OCI-LY1 (cell line): ENCODE data around the gene MACROD2.

Experiments
- H2AFZ ChIP-seq: fragments of 200-600 bp; sonication (generic), shearing (Covaris generic); 2 replicates; pipeline ENCODE4 v1.6.0; 2014; ENCODE audit warnings: antibody characterized with exemption, mild to moderate bottlenecking, low read length
- H3F3A ChIP-seq: fragments of 200-600 bp; sonication (generic), shearing (Covaris generic); 2 replicates; pipeline ENCODE4 v1.6.0; 2014; ENCODE audit warnings: mild to moderate bottlenecking, antibody characterized with exemption, low read length, moderate library complexity; ENCODE audit not compliant: insufficient read depth
- H3K27ac ChIP-seq: fragments of 200-600 bp; sonication (generic); 2 replicates; pipeline ENCODE4 v1.5.1; 2014; ENCODE audit warnings: low read length, mixed run types, mild to moderate bottlenecking, low read depth; ENCODE audit not compliant: poor library complexity, severe bottlenecking
- H3K27me3 ChIP-seq: fragments of 200-600 bp; sonication (generic); 2 replicates; pipeline ENCODE4 v1.6.0; 2014; ENCODE audit warnings: antibody characterized with exemption, mild to moderate bottlenecking, low read length, moderate library complexity; ENCODE audit not compliant: insufficient read depth
- H3K36me3 ChIP-seq: fragments of 200-600 bp; sonication (generic); 2 replicates; pipeline ENCODE4 v1.6.1; 2014; ENCODE audit warnings: mild to moderate bottlenecking, antibody characterized with exemption, low read length, moderate library complexity, mixed read lengths; ENCODE audit not compliant: insufficient read depth
- H3K4me1 ChIP-seq: fragments of 200-600 bp; sonication (generic); 2 replicates; pipeline ENCODE4 v1.5.1; 2014; ENCODE audit warnings: mild to moderate bottlenecking, low read length, moderate library complexity; ENCODE audit not compliant: insufficient read depth, severe bottlenecking
- H3K4me2 ChIP-seq: fragments of 200-600 bp; sonication (generic), shearing (Covaris generic); 2 replicates; pipeline ENCODE4 v1.6.1; 2014; ENCODE audit warnings: low read length
- H3K4me3 ChIP-seq: fragments of 200-600 bp; sonication (generic); 2 replicates; pipeline ENCODE4 v1.5.1; 2014; ENCODE audit warnings: low read length, low read depth, mild to moderate bottlenecking, mixed read lengths; ENCODE audit not compliant: poor library complexity, severe bottlenecking
- H3K79me2 ChIP-seq: fragments of 200-600 bp; shearing (Covaris generic); 2 replicates; pipeline ENCODE4 v1.6.1; 2016; ENCODE audit warnings: mixed run types, low read length, mixed read lengths; ENCODE audit not compliant: insufficient read depth
- H3K9ac ChIP-seq: fragments of 200-600 bp; sonication (generic), shearing (Covaris generic); 2 replicates; pipeline ENCODE4 v1.6.1; 2014; ENCODE audit warnings: mild to moderate bottlenecking, low read length, mixed read lengths
- H3K9me2 ChIP-seq: fragments of 200-600 bp; sonication (generic), shearing (Covaris generic); 2 replicates; pipeline ENCODE4 v1.6.1; 2014; ENCODE audit warnings: low read depth, mild to moderate bottlenecking, low read length, mixed read lengths
- H3K9me3 ChIP-seq: fragments of 200-600 bp; shearing (Covaris generic); 2 replicates; pipeline ENCODE4 v1.6.1; 2014; ENCODE audit warnings: low read length, mixed read lengths
- H4K20me1 ChIP-seq: fragments of 200-600 bp; sonication (generic), shearing (Covaris generic); 2 replicates; pipeline ENCODE4 v1.6.0; 2016; ENCODE audit warnings: mild to moderate bottlenecking, low read length; ENCODE audit not compliant: insufficient read depth
- EZH2 ChIP-seq: fragments of 200-600 bp; sonication (generic), shearing (Covaris generic); IDR thresholded peaks from 2 replicates; pipeline ENCODE4 v1.8.0; 2017; ENCODE audit warnings: borderline replicate concordance, mixed run types, mild to moderate bottlenecking, antibody characterized with exemption, low read length, moderate library complexity, mixed read lengths
- TF ChIP-seq, protein P1 (sequence below): fragments of 200-600 bp; sonication (generic), shearing (Covaris generic); IDR thresholded peaks from 2 replicates; pipeline ENCODE4 v1.5.1; 2017; ENCODE audit warnings: mild to moderate bottlenecking, antibody characterized with exemption, low read length, moderate library complexity, mixed read lengths

Gene MACROD2

DNA sequence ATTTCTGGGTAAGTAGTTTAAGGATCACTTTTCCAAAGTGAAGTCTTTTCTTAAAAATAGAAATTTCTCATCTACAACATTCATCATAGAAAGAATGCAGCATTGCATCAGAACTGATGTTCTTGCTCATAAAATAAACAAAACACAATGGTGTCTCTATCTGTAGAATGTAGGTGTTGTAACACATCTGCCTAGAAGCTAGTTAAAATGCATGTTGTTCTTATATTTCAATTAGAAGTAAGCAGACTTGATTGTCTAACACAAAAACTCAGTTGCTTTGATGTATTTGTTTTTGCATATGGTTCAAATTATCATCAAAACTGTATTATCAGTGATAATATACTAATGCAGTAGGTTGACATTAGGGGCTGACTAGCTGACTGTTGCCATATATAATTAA, 996.8 kb downstream of the MACROD2 start:
- H3K9me2 ChIP-seq, result no peaks in the 10 kb centered on the region
- H3K27me3 ChIP-seq, result no peaks in the 10 kb centered on the region
- H3K9ac ChIP-seq, result no peak overlapping the region
- H3F3A ChIP-seq, result no peaks in the 10 kb centered on the region
- no peak overlapping the region for H3K27ac ChIP-seq
- no peaks in the 10 kb centered on the region for H3K36me3 ChIP-seq
- no peaks in the 10 kb centered on the region for H3K79me2 ChIP-seq
- H2AFZ ChIP-seq, result no peak overlapping the region
- H3K4me3 ChIP-seq, result no peak overlapping the region
- H3K4me1 ChIP-seq, result no peaks in the 10 kb centered on the region
- no peaks in the 10 kb centered on the region for H3K9me3 ChIP-seq
- TF ChIP-seq EZH2, result no peak
- TF ChIP-seq, protein P1, sequence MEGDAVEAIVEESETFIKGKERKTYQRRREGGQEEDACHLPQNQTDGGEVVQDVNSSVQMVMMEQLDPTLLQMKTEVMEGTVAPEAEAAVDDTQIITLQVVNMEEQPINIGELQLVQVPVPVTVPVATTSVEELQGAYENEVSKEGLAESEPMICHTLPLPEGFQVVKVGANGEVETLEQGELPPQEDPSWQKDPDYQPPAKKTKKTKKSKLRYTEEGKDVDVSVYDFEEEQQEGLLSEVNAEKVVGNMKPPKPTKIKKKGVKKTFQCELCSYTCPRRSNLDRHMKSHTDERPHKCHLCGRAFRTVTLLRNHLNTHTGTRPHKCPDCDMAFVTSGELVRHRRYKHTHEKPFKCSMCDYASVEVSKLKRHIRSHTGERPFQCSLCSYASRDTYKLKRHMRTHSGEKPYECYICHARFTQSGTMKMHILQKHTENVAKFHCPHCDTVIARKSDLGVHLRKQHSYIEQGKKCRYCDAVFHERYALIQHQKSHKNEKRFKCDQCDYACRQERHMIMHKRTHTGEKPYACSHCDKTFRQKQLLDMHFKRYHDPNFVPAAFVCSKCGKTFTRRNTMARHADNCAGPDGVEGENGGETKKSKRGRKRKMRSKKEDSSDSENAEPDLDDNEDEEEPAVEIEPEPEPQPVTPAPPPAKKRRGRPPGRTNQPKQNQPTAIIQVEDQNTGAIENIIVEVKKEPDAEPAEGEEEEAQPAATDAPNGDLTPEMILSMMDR, result no peak
- no peaks in the 10 kb centered on the region for H4K20me1 ChIP-seq
- no peak overlapping the region for H3K4me2 ChIP-seq

DNA sequence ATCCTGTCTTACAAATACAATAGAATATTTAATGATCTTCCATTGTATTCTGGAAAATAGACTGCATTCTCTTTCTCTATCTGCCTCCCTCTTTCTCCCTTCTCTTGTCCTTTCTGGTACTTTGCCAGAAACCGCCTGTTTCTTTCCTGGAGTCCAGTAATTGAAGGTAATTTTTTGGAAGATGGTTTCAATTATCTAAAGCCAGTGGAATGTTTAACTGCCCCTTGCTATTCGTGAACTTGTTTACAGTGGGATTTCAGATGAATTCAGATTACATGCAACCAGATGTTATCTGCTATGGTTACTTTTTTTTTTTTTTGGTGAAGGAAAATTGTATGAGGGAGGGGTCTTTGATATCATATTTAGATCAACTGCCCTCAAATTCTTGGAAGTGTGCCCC, 997.6 kb downstream of the MACROD2 start:
- TF ChIP-seq, protein P1, result no peak
- TF ChIP-seq EZH2, result no peak
- Histone ChIP-seq H3K79me2 (no peaks in the 10 kb centered on the region), H2AFZ (no peak overlapping the region), H3K9me3 (no peaks in the 10 kb centered on the region), H3K4me3 (no peak overlapping the region), H3K4me1 (no peaks in the 10 kb centered on the region), H3K36me3 (no peaks in the 10 kb centered on the region), H3F3A (no peaks in the 10 kb centered on the region), H3K27me3 (no peaks in the 10 kb centered on the region), H3K4me2 (no peak overlapping the region), H4K20me1 (no peaks in the 10 kb centered on the region), H3K9me2 (no peaks in the 10 kb centered on the region), H3K27ac (no peak overlapping the region), H3K9ac (no peak overlapping the region)

DNA sequence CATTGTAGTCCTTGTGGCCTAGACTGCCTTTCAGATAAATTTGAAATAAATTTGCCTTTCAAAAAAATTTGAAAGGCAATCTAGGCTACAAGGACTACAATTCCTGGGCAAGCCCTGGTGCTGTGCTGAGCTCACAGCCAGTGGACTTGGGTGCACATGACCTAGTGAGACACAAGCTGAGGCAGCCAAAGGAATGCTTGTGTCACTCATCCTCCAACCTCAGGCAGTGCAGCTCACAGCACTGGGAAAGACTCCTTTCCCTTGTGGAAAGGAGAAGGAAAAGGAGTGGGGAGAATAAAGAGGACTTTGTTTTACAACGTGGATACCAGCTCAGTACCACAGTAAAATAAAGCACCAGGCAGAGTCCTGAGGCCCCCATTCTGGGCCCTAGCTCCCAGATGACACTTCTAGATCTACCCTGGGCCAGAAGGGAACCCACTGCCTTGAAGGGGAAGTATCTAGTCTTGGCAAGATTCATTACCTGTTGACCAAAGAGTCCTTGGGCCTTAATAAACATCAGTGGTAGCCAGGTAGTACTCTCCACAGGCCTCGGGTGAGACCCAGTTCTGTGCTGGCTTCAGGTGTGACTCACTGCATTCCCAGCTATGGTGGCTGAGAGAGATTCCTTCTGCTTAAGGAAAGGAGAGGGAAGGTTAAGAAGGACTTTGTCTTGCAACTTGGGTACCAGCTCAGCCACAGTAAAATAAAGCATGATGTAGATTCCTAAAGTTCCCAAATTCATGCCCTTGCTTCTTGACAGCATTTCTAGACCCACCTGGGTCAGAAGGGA, 1001.8 kb downstream of the MACROD2 start:
- no peak overlapping the region for H3K27ac ChIP-seq
- TF ChIP-seq, protein P1, result no peak
- TF ChIP-seq EZH2, result no peak
- no peak overlapping the region for H2AFZ ChIP-seq

More for the DNA sequence above, 1001.8 kb downstream of the MACROD2 start:
- no peaks in the 10 kb centered on the region for H3K36me3 ChIP-seq
- no peaks in the 10 kb centered on the region for H3K27me3 ChIP-seq
- no peaks in the 10 kb centered on the region for H3K9me2 ChIP-seq
- no peaks in the 10 kb centered on the region for H3K9me3 ChIP-seq
- H4K20me1 ChIP-seq, result no peaks in the 10 kb centered on the region
- H3K4me2 ChIP-seq, result no peak overlapping the region
- no peak overlapping the region for H3K9ac ChIP-seq
- H3K79me2 ChIP-seq, result no peaks in the 10 kb centered on the region
- H3K4me1 ChIP-seq, result no peaks in the 10 kb centered on the region
- H3K4me3 ChIP-seq, result no peak overlapping the region
- no peaks in the 10 kb centered on the region for H3F3A ChIP-seq
